Vagina (tissue), 2 donors: ENCODE results near the gene STAT4. TPM values are rescaled to one million over a fixed set of nuclear protein-coding genes. Genes with fewer than 3 reads are reported as not detected.

ENCODE experiments used
- DNase-seq, 2 donors: peaks; one replicate each; pipeline ENCODE4 v3.0.0-alpha.2; 2017; ENCODE audit errors: extremely low spot score in 2 of 2
- H3K27ac ChIP-seq: fragments of 200-600 bp; sonication (generic); one replicate; pipeline ENCODE4 v1.5.1; 2019
- H3K27me3 ChIP-seq: fragments of 200-600 bp; sonication (generic); one replicate; pipeline ENCODE4 v1.5.1; 2019
- H3K36me3 ChIP-seq, 2 donors: fragments of 200-600 bp; sonication (generic); one replicate each; pipeline ENCODE4 v1.5.1; 2017 to 2019
- H3K4me1 ChIP-seq: fragments of 200-600 bp; sonication (generic); one replicate; pipeline ENCODE4 v1.5.1; 2019
- H3K4me3 ChIP-seq, 2 donors: fragments of 200-600 bp; sonication (generic); 1 replicate in 1 of 2; 2 replicates in 1 of 2; pipeline ENCODE4 v1.5.1; 2016 to 2019
- H3K9me3 ChIP-seq: fragments of 200-600 bp; sonication (generic); one replicate; pipeline ENCODE4 v1.5.1; 2019
- POLR2A ChIP-seq, 2 donors: fragments of 450-650 bp; IDR thresholded peaks; one replicate each; pipeline ENCODE4 v1.6.1; 2017; ENCODE audit warnings: antibody characterized with exemption in 2 of 2, mild to moderate bottlenecking in 2 of 2, moderate library complexity in 2 of 2
- POLR2AphosphoS5 ChIP-seq, 2 donors: sonication (generic); formaldehyde crosslinking; IDR thresholded peaks; one replicate each; pipeline ENCODE4 v1.9.0; 2017; ENCODE audit warnings: antibody characterized with exemption in 2 of 2, mild to moderate bottlenecking in 2 of 2, low read depth in 1 of 2; ENCODE audit not compliant: insufficient read depth in 1 of 2
- intact Hi-C: fragments of 100-400 bp; cut with DNase I; formaldehyde crosslinking; loops from one replicate; pipeline ENCODE4 v1.15.1; 2023
- total RNA-seq: library from RNA; depleted of rRNA; stranded (reverse); fragments of >200 nt; gene quantifications from one replicate; pipeline ENCODE4 v1.2.3, GENCODE V29; 2016
- TF ChIP-seq, protein P1 (sequence below), 3 experiments: fragments of 450-650 bp in 2 of 3; fragments of 200-600 bp in 1 of 3; sonication (generic) in 1 of 3; IDR thresholded peaks; one replicate each; pipeline ENCODE4 v1.5.1; 2017 to 2019; ENCODE audit warnings: antibody characterized with exemption in 3 of 3, mild to moderate bottlenecking in 2 of 3, moderate library complexity in 2 of 3

The STAT4 gene
- total RNA-seq, 1 donor from 2014 or later = 9.1 TPM

DNA sequence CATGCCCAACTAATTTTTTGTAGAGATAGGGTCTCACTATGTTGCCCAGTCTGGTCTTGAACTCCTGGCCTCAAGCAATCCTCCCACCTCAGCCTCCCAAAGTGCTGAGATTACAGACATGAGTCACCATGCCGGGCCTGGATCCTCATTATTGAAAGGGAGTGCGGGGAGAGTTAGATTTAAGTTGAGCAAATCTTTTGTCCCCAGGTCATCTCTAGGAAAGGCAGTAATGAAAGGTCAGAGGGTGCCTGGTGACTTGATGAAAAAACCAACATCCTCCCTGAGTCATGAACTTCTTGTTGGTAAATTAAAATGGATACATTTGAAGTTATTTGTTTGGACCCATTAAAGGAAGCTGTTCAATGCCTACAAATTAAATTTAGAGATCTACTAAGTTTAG, 25.1 kb downstream of the STAT4 start:
- Histone ChIP-seq H3K27me3 (no peaks in the 10 kb centered on the region), H3K4me1 (no peaks in the 10 kb centered on the region), H3K4me3 (no peak overlapping the region), H3K36me3 (no peaks in the 10 kb centered on the region), H3K9me3 (no peaks in the 10 kb centered on the region), H3K27ac (no peak overlapping the region)
- intact Hi-C loops = no loop called here
- no peak for DNase-seq
- TF ChIP-seq POLR2A (IDR thresholded peaks at IDR 0.05) (no peak), POLR2AphosphoS5 (IDR thresholded peaks at IDR 0.05; ENCODE audit: insufficient read depth in 1 of 2, low read depth in 1 of 2) (no peak)
- TF ChIP-seq, protein P1, sequence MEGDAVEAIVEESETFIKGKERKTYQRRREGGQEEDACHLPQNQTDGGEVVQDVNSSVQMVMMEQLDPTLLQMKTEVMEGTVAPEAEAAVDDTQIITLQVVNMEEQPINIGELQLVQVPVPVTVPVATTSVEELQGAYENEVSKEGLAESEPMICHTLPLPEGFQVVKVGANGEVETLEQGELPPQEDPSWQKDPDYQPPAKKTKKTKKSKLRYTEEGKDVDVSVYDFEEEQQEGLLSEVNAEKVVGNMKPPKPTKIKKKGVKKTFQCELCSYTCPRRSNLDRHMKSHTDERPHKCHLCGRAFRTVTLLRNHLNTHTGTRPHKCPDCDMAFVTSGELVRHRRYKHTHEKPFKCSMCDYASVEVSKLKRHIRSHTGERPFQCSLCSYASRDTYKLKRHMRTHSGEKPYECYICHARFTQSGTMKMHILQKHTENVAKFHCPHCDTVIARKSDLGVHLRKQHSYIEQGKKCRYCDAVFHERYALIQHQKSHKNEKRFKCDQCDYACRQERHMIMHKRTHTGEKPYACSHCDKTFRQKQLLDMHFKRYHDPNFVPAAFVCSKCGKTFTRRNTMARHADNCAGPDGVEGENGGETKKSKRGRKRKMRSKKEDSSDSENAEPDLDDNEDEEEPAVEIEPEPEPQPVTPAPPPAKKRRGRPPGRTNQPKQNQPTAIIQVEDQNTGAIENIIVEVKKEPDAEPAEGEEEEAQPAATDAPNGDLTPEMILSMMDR (IDR thresholded peaks at IDR 0.05) = no peak

DNA sequence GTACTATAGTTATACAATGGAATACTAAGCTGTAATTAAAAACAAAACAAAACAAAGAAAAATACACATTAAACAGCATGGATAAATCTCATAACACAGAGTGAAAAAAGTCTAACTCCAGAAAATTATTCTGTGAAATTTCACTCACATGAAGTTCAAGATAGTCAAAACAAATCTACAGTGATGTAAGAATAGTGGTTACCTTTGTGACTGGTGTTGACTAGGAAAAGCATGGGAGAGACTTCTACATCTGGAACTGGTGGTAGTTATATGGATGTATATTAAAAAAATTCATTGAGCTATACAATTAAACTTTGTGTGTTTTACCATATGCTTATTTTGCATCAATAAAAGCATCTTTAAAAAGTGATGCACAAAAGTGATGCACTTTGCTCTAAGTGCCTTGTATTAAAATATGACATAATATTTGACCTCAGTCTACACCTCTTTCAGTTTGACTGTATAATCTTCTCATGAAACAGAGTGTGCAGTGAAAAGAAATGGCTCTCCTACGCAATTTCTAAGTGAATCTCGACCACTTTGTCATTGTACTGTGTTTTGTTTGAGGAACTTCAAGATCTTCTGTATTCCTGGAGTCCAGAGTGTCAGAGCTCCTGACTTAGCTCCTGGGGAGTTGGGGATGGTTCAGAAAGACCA, 28.0 kb downstream of the STAT4 start:
- Histone ChIP-seq H3K27me3 (no peaks in the 10 kb centered on the region), H3K4me1 (no peaks in the 10 kb centered on the region), H3K4me3 (no peak overlapping the region), H3K27ac (no peak overlapping the region), H3K9me3 (no peaks in the 10 kb centered on the region), H3K36me3 (no peaks in the 10 kb centered on the region)
- TF ChIP-seq POLR2A (IDR thresholded peaks at IDR 0.05) = no peak
- TF ChIP-seq POLR2AphosphoS5 (IDR thresholded peaks at IDR 0.05; ENCODE audit: insufficient read depth in 1 of 2, low read depth in 1 of 2) = no peak
- TF ChIP-seq, protein P1 (IDR thresholded peaks at IDR 0.05) = no peak
- no peak for DNase-seq
- intact Hi-C loops = no loop called here

DNA sequence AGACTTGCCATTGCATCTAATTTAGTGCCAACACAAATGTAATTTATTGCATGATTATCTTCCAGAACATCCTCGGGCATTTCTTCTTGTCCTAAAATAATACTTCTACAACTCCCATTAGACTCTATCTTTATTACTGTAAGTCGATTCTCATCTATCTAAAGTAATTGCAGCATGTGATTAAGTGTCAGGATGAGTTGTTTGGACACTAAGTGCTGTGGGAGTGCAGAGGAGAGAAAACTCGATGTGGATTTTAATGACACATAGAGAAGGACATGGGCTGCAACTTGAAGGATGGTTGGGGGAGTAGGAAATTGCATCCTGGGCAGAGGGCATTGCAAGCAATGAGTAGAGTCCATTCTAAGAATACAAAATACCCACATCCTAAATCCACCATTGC, 33.5 kb downstream of the STAT4 start:
- intact Hi-C loops = no loop called here
- no peaks in the 10 kb centered on the region for H3K9me3 ChIP-seq

DNA sequence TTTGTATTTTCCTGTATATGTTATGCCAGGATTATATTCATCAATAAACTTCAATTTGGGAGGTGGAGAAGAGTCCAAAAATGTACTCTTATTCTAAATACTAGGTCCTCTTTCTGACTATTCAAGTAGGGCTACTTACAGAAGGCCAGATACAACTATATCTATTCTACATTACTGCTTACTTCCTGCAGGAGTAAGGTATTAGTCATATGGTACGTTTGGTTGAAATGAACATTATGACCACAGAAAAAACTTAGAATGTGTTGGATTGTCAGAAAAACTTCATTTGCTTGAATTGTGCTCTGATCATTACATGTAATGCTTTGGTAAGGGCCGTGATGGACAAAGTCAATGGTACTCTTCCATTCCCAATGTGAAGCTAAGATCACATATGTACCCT, 35.0 kb downstream of the STAT4 start:
- intact Hi-C loops = no loop called here

More for the DNA sequence above, 33.5 kb downstream of the STAT4 start:
- Histone ChIP-seq H3K27me3 (no peaks in the 10 kb centered on the region), H3K4me1 (no peaks in the 10 kb centered on the region), H3K27ac (no peak overlapping the region), H3K4me3 (no peak overlapping the region), H3K36me3 (no peaks in the 10 kb centered on the region)
- TF ChIP-seq, protein P1 (IDR thresholded peaks at IDR 0.05) = no peak
- TF ChIP-seq POLR2A (IDR thresholded peaks at IDR 0.05) (no peak), POLR2AphosphoS5 (IDR thresholded peaks at IDR 0.05; ENCODE audit: insufficient read depth in 1 of 2, low read depth in 1 of 2) (no peak)
- DNase-seq = no peak

DNA sequence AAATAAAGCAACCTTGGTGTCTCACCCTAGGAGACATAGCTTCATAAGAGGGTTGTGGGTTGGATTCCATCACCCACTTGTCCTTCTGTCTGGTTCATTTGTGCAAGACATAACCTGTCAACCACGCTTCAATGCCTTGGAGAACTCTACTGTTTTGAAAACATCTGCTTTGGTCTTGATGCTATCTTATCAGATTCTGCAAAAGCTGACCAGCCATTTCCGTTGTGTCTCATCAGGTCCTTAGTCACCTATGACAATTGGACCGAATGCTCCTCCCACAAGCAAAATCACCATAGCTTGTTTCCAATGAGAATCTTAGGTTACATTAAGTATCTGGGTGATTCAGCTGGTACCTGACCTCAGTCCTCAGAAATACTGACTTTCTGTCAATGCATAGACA, 35.4 kb downstream of the STAT4 start:
- Histone ChIP-seq H3K36me3 (no peaks in the 10 kb centered on the region), H3K4me1 (no peaks in the 10 kb centered on the region), H3K4me3 (no peak overlapping the region), H3K27ac (no peak overlapping the region), H3K27me3 (no peaks in the 10 kb centered on the region), H3K9me3 (no peaks in the 10 kb centered on the region)
- intact Hi-C loops = no loop called here
- TF ChIP-seq POLR2AphosphoS5 (IDR thresholded peaks at IDR 0.05; ENCODE audit: insufficient read depth in 1 of 2, low read depth in 1 of 2) (no peak), POLR2A (IDR thresholded peaks at IDR 0.05) (no peak)
- TF ChIP-seq, protein P1 (IDR thresholded peaks at IDR 0.05) = no peak
- DNase-seq = no peak

More for the DNA sequence above, 35.0 kb downstream of the STAT4 start:
- Histone ChIP-seq H3K9me3 (no peaks in the 10 kb centered on the region), H3K27ac (no peak overlapping the region), H3K4me3 (no peak overlapping the region), H3K27me3 (no peaks in the 10 kb centered on the region), H3K4me1 (no peaks in the 10 kb centered on the region), H3K36me3 (no peaks in the 10 kb centered on the region)
- no peak for DNase-seq
- TF ChIP-seq POLR2AphosphoS5 (IDR thresholded peaks at IDR 0.05; ENCODE audit: insufficient read depth in 1 of 2, low read depth in 1 of 2) = no peak
- TF ChIP-seq, protein P1 (IDR thresholded peaks at IDR 0.05) = no peak
- TF ChIP-seq POLR2A (IDR thresholded peaks at IDR 0.05) = no peak
